ENCODE data around the gene SPIRE2. TPM values are rescaled to one million over a fixed set of nuclear protein-coding genes. Genes with fewer than 3 reads are reported as not detected.

SPIRE2 gene
- total RNA-seq, 4 donors from 2014 or later, result 7.0 to 10.9 (median 9.5) TPM

DNA sequence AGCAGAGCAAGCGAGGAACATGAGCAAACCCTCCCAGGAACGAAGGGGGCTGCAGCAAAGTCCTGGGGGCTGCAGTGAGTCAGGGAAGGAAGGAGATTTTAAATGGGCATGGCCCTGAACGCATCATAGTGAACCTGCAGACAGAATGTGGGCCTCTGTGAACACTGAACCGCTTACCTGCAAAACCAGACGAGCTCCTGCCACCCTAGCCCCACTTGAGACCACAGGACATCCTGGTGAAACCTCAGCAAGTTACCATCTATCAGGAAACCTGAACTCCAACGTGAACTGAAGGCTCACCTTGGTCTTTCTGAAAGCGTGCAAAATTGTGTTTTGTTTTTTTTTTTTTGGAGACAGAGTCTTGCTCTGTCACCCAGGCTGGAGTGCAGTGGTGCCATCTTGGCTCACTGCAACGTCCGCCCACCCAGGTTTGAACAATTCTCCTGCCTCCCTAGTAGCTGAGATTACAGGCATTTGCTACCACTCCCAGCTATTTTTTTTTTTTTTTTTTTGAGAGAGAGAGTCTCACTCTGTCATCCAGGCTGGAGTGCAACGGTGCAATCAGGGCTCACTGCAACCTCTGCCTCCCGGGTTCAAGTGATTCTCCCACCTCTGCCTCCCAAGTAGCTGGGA, 42.6 kb upstream of the SPIRE2 start:
- Histone ChIP-seq H3K4me1 (no peaks in the 10 kb centered on the region), H3K9me3 (no peaks in the 10 kb centered on the region), H3K36me3 (no peaks in the 10 kb centered on the region), H3K27ac (no peak overlapping the region), H3K4me3 (replicated peaks in 1 of 3) (no peak overlapping the region), H3K27me3 (no peaks in the 10 kb centered on the region)
- no peak for DNase-seq
- intact Hi-C loops (cut with DNase I), result no loop called here
- 92% methylated on average over 11 of the region's 11 CpGs for WGBS, 2 donors
- TF ChIP-seq, protein P1, sequence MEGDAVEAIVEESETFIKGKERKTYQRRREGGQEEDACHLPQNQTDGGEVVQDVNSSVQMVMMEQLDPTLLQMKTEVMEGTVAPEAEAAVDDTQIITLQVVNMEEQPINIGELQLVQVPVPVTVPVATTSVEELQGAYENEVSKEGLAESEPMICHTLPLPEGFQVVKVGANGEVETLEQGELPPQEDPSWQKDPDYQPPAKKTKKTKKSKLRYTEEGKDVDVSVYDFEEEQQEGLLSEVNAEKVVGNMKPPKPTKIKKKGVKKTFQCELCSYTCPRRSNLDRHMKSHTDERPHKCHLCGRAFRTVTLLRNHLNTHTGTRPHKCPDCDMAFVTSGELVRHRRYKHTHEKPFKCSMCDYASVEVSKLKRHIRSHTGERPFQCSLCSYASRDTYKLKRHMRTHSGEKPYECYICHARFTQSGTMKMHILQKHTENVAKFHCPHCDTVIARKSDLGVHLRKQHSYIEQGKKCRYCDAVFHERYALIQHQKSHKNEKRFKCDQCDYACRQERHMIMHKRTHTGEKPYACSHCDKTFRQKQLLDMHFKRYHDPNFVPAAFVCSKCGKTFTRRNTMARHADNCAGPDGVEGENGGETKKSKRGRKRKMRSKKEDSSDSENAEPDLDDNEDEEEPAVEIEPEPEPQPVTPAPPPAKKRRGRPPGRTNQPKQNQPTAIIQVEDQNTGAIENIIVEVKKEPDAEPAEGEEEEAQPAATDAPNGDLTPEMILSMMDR (IDR thresholded peaks at IDR 0.05), result no peak
- TF ChIP-seq POLR2A (IDR thresholded peaks at IDR 0.05), result no peak

DNA sequence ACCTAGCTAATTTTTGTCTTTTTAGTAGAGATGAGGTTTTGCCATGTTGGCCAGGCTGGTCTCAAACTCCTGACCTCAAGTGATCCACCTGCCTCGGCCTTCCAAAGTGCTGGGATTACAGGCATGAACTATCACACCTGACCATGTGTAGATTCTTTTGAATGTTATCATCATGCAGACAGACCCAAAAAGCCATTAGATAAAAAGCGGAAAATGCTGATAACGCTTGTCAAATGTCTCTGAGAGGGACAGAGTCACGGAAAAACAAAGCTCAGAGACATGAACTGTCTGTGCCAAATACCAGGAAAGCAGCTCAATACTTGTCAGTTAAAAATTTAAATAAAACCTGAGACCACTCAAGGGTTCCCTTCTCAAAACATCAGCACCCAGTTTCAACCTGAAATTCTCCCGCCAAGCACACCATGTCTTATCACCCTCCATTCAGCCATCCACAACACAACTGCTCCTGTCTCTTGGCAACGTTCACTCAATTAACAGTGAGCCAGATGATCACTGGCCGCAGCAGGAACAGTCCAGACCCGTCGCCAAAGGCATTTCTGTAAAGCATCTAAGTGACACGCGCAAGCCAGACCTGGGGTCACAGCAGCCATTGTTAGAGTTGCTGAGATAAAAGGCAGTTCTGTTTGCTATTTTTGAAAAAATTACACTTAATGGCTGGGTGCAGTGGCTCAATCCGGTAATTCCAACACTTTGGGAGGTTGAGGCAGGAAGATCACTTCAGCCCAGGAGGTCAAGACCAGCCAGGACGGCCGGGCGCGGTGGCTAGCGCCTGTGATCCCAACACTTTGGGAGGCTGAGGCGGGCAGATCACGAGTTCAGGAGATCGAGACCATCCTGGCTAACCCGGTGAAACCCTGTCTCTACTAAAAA, 41.6 kb upstream of the SPIRE2 start:
- WGBS, 2 donors, result 94% methylated on average over 21 of the region's 21 CpGs
- no peak overlapping the region for H3K4me3 ChIP-seq (replicated peaks in 1 of 3)
- intact Hi-C loops (cut with DNase I), result no loop called here
- no peaks in the 10 kb centered on the region for H3K27me3 ChIP-seq
- DNase-seq, result no peak
- no peak overlapping the region for H3K27ac ChIP-seq
- no peaks in the 10 kb centered on the region for H3K4me1 ChIP-seq
- H3K36me3 ChIP-seq, result no peaks in the 10 kb centered on the region
- no peaks in the 10 kb centered on the region for H3K9me3 ChIP-seq
- TF ChIP-seq POLR2A (IDR thresholded peaks at IDR 0.05), result no peak
- TF ChIP-seq, protein P1 (IDR thresholded peaks at IDR 0.05), result no peak

DNA sequence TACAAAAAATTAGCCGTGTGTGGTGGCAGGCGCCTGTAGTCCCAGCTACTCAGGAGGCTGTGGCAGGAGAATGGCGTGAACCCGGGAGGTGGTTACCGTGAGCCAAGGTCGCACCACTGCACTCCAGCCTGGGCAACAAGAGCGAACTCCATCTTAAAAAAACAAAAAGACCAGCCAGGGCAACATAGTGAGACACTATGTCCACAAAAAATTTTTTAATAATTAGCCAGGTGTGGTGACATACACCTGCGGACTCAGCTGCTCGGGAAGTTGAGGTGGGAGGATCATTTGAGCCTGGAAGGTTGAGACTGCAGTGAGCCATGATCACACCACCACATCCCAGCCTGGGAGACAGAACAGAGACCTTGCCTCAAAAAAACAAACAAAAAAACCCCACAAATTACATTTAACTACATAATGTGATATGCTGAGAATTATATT, 40.9 kb upstream of the SPIRE2 start:
- intact Hi-C loops (cut with DNase I), result no loop called here
- Histone ChIP-seq H3K4me1 (no peaks in the 10 kb centered on the region), H3K4me3 (replicated peaks in 1 of 3) (no peak overlapping the region), H3K27ac (no peak overlapping the region), H3K9me3 (no peaks in the 10 kb centered on the region), H3K27me3 (no peaks in the 10 kb centered on the region), H3K36me3 (no peaks in the 10 kb centered on the region)
- no peak for DNase-seq
- no peak for TF ChIP-seq POLR2A (IDR thresholded peaks at IDR 0.05)
- TF ChIP-seq, protein P1 (IDR thresholded peaks at IDR 0.05), result no peak
- WGBS, 2 donors, result 98% methylated on average over 9 of the region's 9 CpGs

DNA sequence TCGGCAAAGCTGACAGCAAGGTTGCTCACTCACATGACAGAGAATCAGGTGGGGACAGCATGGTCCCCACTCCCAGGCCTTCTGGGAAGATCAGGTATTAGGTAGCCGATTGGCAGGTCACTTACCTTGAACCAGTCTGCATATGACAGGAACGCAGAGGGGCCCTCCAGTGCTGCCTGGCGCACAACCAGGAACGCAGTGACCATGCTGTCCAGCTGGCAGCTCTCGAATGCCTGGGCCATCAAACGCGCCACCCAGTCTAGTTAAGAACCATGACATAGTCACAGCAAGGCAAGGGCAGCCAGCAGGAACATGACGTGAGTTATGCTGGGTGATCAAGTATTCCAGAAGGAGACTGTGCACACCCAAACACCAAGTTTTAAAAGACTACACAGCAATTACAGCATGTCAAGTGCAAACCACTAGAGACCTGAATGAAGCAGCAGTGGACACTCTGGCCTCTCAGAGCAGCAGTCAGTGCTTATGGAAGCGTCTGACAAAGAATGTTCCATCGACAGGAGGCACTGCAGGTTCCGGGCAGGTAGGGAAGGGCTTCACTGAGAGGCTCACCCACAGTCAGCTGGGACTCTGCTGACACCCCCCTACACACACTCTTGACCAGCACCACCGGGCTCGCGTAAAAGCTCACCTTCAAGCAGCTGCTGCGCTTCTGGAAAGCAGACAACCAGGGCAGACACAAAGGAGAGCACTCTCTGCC, 36.8 kb upstream of the SPIRE2 start:
- H3K4me3 ChIP-seq (replicated peaks in 1 of 3), result no peak overlapping the region
- H3K4me1 ChIP-seq, result no peaks in the 10 kb centered on the region
- H3K27me3 ChIP-seq, result no peaks in the 10 kb centered on the region
- intact Hi-C loops (cut with DNase I), result loop anchor here (5.0 kb wide), 1 partner anchor 84 kb away; no protein-coding TSS in a partner anchor
- no peak for TF ChIP-seq POLR2A (IDR thresholded peaks at IDR 0.05)
- TF ChIP-seq, protein P1 (IDR thresholded peaks at IDR 0.05), result no peak
- no peaks in the 10 kb centered on the region for H3K36me3 ChIP-seq
- peak; percentile 80 to 83 for DNase-seq
- no peaks in the 10 kb centered on the region for H3K9me3 ChIP-seq
- 84 to 85% methylated on average over 9 to 16 of the region's 16 CpGs for WGBS, 2 donors
- no peak overlapping the region for H3K27ac ChIP-seq
